ENCODE measurements around the gene WWOX.

WWOX gene

DNA sequence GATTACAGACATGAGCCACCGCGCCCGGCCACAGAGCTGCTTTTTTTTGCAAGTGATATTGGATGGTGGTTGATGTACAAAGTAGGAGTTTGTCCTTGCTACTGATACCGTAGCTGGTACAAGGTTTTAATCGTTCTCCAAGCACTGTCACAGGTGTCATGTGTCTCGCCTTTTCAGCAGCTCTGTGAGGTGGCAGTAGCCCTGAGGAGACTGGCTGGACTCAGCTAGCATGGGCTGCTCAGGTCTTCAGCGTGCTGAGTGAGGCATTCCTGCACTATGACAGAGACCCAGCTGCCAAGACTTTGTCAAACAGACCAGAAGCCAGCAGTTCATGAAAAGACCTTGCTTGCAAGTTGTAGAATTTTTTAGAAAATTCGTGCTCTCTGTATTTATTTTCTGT lies 7.2 kb downstream of the WWOX start:
- no peak for DNase-seq

DNA sequence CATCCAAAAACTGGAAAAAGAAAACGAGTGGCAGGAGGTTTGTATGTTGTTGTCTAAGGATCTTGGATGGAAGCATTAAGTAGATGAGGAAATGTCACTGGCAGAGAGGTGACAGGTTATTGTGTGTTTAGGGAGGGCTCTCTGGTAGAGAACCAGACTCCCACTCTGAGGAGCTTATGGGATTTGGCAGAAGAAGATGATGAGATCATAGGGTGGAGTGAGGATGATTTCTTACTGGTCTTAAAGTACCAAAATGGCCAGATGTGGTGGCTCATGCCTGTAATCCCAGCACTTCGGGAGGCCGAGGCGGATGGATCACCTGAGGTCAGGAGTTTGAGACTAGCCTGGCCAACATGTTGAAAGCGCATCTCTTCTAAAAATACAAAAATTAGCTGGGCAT lies 9.0 kb downstream of the WWOX start:
- DNase-seq: no peak

DNA sequence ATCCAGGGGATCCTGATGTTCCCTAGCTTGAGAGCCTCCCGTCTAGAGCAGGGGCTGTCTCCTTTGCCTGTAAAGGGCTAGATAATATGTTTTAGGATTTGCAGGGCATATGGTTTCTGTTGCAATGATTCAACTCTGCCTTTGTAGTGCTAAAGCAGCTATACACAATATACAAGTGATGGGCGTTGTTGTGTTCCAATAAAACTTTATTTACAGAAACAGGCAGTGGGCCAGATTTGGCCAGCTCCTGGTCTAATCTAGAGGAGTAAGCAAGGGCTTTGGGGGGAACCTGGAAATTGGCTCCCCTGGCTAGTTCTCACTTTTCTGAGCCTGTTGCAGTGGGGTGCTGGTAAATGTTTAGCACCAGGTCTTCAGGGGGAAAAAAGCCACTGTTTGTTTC lies 13.8 kb downstream of the WWOX start:
- DNase-seq: no peak

DNA sequence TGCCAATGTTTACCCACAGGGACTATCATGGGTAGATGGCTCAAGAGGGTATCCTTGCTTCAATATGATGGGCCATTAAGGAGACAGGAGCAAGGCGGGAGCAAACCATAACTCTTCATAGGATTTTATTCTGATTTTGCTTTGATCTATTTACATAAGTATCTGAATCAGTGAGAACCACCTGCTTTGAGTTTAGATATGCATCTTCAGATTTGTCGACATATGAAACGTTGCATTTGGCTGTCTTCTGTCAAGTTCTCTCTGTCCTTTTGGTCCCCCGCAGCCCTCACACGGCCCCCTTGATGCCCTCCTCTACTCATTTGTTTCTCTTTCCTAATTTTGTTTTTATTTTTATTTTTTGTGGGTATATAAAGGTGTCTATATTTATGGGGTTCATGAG lies 16.2 kb downstream of the WWOX start:
- no peak for DNase-seq

DNA sequence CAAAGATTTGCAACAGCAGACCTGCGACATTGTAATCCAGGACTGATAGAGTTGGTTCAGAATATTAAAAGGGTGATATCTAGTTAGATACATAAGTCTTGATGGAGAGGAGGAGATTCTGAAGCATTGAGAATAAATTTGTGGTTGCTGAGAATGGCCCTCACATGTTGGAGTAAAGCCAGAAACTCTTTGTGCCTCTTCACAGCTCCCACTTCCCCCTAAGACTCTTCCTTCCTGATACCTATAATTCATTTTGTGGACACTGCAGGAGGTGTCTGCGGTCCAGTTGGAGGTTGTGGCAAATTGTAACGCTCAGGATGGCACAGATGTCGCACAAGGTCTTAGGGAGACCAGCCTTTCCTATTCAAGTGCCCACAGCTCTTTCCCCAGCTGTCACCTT lies 17.5 kb downstream of the WWOX start:
- no peak for DNase-seq

DNA sequence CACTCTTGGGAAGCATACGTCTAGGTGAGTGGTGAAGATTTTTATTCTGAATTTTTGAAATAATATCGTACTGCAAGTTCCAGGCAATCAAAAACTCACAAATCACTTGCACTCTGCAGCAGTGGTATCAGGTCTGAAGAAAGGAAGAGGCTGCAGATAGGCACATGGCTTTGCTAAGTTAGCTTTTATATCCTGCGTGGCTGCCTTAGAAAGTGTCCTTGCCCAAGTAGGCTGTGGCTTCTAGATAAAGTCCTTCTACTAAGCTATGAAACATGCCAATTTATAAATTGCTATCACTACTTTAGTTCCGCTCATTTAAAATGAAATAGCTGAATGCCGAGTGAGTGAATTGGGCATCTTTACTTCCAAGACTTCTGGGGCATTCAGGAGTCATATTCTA lies 17.9 kb downstream of the WWOX start:
- no peak for DNase-seq

DNA sequence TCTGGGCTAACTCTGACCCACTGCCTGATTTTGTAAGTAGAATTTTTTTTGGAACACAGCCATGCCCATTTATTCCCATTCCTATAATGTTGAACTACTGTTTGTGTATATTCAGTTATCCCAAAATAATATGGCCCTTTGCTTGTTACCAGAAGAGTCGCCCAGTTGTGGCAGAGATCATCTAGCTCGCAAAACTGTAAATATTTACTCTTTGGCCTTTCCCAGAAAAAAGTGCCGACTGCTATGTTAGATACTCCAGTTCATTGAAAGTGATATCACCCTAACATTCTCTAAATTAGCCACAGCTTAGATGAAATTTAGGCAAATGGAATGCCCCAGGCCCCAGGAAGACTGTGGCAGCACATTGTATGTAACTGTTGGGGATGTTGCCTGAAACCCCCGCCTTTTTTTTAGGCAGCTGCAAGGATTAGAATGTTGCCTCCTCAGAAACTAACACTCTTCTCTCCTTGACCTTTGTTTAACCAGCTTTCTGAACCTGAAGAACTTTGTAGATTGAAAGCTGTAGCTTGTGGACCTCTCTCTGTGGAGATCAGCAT lies 19.1 kb downstream of the WWOX start:
- DNase-seq: no peak

DNA sequence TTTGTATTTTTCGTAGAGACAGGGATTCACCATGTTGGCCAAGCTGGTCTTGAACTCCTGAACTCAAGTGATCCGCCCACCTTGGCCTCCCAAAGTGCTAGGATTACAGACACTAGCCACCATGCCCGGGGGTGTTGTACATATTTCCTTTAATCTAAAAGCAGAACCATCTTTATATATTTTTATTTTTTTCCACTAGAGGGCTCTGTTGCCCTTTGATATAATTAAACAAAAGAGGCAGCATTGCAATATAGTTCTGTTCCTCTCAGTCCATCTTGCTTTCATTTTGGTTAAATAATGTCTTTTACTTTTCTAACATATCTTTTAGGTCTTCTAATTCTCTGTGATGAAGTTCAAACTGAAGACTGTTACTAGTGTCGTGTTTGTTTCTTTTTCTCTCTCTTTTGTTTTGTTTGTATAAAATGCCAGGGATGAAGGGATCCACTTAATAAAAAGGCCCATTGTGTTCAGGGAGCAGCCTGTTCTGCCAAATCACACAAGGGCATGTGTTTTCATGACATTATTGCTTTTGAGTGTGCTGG lies 23.4 kb downstream of the WWOX start:
- DNase-seq: peak; percentile 72 to 88

DNA sequence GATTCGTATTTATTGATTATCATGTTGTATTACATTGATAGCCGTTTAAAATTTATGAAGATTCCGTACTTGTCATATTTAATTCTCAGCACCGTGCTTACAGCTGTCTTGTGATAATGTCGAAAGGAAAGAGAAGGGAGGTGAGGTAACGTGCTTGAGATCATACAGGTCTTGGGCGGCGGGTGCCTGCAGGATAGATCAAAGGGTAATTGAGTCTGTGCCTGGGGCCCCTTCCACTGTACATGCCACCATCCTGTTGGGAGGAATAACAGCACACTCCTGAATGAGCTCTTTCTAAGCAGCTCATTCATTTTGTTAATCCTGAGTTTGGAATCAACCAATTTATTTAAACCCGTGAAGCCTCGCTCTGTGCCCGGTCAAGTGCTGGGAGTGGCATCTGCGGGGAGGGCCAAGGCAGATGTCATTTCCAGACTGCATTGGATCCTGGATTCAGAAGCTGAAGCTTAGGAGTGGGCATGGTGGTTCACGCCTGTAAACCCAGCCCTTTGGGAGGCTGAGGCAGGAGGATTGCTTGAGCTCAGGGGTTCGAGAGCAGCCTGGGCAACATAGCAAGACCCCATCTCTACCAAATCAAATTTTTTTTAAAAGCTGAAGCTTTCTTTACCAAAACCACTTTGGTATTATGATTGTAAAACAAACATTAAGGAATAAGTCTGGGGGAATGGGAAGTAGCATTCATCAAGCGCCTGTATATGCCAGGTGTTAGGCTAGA lies 25.8 kb downstream of the WWOX start:
- no peak for DNase-seq

DNA sequence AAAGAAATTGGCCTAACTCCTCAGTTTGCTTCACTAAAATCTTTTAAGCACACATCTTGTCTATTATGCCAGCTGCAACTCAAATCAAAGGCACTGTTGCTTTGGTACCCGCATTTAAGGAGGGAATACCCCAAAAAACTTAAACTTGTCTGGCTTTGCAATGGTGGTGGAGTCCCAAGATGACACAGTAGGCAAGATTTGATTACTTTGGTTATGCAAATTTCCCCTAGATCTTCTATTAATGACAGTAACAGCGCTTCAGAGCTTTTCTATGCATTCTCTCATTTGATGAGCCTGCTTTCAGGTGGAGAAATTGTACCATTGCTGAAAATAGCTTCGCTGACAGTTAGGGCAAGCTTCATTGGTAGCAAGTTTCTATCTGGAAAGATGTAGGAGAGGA lies 27.2 kb downstream of the WWOX start:
- DNase-seq: no peak

DNA sequence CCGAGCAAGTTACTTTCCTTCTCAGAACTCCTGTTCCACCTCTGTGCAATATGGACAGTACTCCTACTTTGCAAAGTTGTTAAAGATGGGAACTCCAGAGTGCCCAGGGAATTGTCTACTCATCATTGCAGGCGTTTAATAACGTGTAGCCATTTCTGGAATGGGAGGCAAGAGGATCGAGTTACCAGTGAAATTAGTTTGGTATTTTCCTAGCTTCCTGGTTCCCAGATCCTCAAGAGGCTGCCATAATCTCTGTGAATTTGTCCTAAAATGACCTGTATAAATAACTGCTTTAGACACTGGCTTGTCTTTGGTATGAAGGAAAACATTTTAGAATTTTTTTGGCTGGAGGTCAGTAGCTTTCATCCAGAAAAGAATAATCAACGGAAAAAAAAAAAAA lies 27.7 kb downstream of the WWOX start:
- DNase-seq: no peak

DNA sequence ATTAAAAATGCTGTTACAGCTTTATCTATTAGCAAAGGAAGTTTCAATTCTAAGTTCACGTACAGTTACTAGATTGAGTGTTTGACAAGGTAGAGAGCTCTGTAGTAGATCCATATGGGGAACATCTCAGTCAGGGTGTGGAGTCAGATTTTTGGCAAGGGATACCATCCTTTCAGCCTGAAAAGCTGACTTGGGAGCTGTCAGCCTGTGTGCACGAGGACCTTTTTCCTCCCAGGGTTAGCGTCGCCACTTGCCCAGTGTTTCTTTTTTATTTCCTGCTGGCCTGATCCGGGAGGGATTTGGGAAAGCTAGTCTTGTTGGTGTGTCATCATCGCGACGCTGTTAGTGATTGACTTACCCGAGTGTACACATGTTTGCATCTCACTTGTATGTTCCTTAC lies 29.5 kb downstream of the WWOX start:
- DNase-seq: no peak

DNA sequence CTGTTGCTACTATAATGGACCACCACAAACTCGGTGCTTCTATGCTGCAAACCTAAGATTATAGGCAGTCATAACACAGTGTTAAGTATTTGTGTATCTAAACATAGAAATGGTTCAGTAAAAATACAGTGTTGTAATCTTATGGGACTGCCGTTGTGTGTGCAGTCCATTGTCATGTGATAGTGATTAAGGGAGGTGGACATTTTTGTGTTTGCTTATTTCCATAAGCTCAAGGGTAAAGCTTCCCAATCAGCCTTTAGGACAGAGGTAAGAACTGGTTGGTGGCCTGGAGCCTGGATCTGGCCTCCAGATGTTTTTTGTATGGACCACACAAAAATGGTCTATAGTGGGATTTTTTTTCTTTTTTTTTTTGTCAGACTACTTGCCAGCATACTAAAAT lies 29.9 kb downstream of the WWOX start:
- no peak for DNase-seq

DNA sequence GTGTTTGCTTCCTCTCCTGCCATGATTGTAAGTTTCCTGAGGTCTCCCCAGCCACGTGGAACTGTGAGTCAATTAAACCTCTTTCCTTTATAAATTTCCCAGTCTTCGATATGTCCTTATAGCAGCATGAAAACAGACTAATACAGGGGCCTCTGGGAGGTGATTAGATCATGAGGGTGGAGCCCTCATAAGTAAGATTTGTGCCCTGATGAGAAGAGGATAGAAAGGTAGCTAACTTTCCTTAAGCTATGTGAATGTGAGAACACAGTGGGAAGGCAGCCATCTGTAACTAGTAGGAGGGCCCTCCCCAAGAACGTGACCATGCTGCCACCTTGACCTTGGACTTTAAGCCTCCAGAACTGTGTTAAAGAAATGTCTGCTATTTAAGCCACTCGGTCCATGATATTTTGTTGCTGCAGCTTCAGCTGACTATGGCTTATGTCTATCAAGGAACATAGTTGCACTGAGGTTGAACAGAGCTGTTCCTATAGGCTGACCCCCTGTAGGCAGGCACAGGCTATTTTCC lies 30.7 kb downstream of the WWOX start:
- DNase-seq: no peak

DNA sequence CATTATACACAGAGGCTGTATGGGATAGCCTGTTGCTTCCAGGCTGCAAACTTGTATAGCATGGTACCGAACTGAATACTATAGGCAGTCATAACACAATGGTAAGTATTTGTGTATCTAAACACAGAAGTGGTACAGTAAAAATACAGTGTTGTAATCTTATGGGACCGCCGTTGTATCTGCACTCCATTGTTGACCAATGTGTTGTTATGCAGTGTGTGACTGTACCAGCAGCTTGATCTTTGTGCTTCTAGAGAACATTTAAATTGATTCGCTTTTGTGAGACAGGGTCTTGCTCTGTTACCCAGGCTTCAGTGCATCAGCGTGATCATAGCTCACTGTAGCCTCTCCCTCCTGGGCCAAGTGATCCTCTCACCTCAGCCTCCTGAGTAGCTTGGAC lies 31.5 kb downstream of the WWOX start:
- no peak for DNase-seq

DNA sequence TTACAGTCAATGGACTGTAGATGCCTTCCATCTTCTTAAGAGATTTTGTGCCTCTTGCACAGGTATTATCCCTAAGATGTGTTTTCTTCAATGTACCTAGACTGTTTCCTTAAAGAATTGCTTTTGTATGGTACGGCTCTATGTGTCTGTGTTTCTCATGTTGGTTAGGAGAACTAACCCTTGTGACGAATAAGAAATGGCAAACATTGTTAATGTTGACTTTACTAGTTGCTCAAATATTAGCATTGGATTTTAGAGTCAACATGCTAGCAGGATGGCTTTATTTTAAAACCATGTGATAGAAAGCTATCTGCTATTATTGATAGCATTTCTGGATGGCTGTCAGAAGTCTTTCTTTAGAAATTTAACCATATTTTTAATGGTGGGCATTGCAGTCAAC lies 34.5 kb downstream of the WWOX start:
- no peak for DNase-seq

DNA sequence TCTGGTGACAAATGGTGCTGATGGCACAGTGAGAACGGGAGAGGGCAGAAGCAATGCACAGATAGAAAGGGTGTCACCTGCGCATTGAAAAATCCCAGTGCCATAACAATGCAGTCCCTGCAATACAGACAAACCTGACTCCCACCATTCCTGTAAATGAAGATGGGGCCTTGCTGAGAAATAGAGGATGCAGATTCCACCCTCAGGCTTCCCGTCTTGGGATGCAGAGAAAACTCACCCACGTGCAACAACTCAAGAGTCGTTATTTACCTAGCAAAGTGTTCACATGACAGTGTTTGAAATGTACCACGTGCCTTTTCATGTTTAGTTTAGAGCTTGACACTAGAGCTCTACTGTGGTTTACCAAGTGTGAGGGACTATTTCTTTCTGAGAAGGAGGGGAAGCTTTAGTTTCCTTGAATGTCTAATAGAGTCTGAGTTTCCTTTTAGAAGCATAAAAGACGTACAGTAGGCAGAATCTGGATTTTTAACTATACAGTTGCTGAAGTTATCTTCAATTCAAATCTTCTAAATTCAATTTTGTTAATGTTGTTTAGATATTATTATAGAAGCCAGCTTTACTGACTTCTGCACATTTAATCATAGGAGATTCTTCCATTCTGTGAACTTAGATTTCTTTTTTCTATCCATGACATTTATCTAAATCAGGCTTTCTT lies 35.6 kb downstream of the WWOX start:
- no peak for DNase-seq

DNA sequence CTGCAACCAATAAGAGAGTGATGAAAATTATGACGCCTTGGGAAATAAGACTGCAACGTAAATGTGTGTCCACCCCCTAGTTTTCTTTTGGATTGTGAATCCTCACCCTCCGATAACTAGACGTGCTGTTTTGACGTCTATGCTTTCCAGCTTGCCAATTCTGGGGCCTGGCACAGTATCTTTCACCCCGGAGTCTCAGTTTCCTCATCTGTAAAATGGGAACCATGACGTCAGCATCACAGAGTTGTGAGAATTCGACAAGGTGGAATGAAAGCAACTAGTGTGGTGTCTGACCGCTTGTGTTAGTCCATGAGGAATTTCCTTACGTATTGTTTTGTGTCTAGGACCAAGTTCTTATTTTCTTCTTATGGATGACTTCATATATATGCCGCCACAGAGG lies 37.7 kb downstream of the WWOX start:
- DNase-seq: no peak

DNA sequence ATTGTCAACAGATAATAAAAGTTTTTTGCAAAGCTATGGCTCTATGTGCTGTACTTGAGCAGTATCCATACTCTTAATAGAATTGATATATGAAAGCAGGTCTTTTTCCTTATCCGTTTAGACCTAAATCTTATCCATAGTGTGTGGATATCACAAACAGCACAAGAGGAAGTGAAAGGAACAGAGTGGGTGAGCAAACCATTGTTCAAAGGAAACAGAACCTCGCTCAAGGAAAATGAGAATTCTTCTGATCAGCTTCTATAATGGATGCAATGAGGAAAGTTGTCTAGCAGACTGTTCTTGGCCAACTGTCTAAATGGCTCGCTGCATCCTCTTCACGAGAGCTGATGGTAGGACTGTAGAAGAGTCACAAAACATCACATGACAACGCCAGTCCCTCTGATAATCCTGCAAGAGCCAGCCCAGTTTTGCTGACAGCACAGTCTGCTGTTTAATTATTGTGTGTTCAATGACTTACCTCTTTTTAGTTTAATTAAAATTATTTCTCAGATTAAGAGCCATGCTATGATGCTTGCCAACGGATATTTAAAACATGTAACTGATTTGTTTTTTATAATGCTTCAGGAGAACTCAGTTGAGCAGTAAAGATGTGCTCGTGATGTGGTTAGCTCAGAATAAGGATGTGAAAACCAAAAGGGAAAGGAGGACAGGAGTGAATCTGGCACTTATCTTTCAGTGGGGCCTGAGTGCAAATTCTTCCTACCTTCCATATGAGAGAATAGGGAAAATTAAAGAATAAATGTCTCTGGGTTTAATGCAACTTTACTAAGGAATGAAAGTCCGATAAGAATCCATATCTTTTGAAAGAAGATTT lies 38.5 kb downstream of the WWOX start:
- peak in 1 of 2 donors; percentile 1 for DNase-seq

DNA sequence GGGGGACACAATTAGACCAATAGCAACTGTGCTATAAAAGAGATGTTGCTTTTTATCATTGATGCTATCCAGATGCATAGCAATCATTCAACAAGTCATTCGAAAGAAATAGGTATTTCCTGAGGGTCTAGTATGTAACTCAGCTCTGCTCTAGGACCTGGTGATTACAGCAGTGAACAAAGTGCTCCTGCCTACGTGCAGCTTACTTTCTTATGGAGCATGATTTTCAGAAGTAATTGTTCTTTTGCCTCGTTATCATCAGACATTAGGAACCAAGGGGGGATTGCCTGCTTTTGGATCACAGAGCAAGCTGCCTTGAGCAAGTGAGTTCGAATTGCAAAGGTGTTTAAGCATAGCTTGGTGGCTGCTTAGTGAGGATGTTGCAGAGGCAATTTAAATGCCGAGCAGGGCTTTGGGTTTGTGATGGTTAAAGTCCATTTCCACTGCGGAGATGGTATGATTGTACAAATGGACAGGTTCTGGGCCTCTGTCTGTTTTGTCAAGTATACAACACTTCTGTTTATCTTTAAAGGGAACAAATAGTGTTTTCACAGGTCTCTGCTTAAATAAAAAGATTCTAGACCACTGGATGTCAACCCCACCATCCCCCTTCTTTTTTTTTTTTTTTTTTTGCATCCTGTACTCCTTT lies 41.5 kb downstream of the WWOX start:
- no peak for DNase-seq

DNA sequence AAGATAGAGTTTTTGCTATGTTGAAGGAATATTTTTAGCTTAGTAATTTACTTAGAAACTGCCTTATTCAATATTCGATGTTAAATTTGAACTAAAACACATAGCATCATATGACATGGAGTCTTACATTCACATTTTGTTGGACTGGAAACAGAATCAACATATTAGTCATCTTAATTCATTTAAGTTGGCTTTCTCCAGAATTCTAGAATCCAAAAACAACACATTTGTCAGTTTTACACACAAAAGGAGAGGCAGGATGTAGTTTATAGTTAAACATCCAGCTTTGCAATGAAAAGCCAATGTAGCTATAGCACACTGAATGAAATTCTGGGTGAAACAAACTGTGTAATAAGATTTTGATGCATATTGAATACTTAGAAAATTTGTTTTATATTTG lies 43.3 kb downstream of the WWOX start:
- DNase-seq: no peak

DNA sequence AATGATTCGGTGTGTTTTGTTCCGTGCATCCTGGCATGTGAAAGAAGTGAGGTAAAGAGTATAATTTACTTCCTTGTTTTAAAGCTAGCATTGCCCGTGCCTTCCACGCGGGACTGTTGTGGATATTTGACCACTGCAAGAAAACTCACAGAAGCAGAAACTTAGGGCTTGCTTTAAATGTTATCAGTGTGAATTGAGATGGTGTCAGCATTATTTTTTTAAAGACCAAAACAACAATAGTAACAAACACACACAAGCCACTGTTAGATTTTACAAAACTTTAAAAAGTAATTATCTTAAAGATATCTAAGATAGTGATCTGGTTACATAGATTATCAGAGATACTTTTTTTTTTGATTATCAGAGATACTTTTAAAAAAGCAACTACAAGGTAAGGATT lies 47.4 kb downstream of the WWOX start:
- no peak for DNase-seq

Measured in inflammatory macrophage treated with lipopolysaccharide for 1 hour (primary cell).